Epithelial cell of proximal tubule (primary cell): Measurements from ENCODE around the gene HM13. TPM values are rescaled to one million over a fixed set of nuclear protein-coding genes. Genes with fewer than 3 reads are reported as not detected.
"Not testable (repeated sequence)": the region's sequence is repeated elsewhere in the genome, so short reads cannot be mapped to it uniquely, and the experiment has no call there.

Experiments used
- DNase-seq: peaks from one replicate; pipeline ENCODE4 v3.0.0-alpha.2; 2011; ENCODE audit warnings: low read depth
- H3K4me3 ChIP-seq: 2 replicates; pipeline ENCODE4 v1.5.1; 2011; ENCODE audit warnings: low read depth, mild to moderate bottlenecking, low read length
- total RNA-seq: library from RNA; depleted of rRNA; stranded (reverse); fragments of >200 nt; gene quantifications from 2 replicates; pipeline ENCODE4 v1.2.3, GENCODE V29; 2015
- TF ChIP-seq, protein P1 (sequence below): conservative IDR thresholded peaks from 2 replicates; pipeline ENCODE4 v1.5.1; 2012; ENCODE audit warnings: low read depth, mild to moderate bottlenecking, low read length

Gene HM13
- total RNA-seq, 1 donor from 2014 or later: 61.1 TPM

DNA sequence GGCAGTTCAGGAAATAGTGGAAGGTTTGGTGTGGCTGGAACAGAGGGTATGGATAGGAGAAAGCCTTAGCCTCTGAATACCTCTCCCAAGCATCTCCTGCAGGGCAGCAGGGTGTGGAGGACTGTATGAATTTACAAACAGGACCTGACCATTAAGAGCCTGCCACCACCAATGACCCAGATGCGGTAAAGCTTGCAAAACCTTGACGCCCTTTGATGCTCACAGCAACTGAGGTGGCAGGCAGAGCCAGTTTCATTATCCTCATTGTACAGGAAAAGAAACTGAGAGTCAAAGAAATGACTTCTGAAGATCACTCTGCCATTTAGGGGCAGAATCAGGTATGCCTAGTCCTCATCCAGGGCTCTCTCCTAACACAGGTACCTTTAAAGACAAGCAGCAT is 2.4 kb downstream of the HM13 start:
- no peak for DNase-seq
- TF ChIP-seq, protein P1, sequence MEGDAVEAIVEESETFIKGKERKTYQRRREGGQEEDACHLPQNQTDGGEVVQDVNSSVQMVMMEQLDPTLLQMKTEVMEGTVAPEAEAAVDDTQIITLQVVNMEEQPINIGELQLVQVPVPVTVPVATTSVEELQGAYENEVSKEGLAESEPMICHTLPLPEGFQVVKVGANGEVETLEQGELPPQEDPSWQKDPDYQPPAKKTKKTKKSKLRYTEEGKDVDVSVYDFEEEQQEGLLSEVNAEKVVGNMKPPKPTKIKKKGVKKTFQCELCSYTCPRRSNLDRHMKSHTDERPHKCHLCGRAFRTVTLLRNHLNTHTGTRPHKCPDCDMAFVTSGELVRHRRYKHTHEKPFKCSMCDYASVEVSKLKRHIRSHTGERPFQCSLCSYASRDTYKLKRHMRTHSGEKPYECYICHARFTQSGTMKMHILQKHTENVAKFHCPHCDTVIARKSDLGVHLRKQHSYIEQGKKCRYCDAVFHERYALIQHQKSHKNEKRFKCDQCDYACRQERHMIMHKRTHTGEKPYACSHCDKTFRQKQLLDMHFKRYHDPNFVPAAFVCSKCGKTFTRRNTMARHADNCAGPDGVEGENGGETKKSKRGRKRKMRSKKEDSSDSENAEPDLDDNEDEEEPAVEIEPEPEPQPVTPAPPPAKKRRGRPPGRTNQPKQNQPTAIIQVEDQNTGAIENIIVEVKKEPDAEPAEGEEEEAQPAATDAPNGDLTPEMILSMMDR: no peak
- peak overlapping the region; percentile 84 for H3K4me3 ChIP-seq

DNA sequence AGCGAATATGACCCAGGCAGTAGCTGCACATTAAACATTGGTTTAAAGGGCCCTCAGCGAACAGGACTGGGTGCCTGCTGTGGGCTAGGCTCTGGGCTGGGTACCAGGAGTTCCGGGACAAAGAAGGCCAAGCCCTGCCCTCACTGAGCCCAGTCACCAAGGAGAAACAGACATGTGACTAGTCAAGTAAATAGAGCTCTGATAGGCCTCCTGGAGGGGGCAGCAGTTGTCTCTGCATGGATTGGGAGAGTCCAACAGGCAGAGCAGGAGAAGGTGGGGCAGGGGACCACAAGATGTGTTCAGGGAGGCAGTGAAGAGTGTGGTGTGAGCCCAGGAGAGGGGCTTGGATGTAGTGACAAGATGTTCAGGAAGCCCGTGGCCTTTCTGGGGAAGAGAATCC is 3.1 kb downstream of the HM13 start:
- H3K4me3 ChIP-seq: no peak overlapping the region
- no peak for DNase-seq
- TF ChIP-seq, protein P1: peak; percentile 56

DNA sequence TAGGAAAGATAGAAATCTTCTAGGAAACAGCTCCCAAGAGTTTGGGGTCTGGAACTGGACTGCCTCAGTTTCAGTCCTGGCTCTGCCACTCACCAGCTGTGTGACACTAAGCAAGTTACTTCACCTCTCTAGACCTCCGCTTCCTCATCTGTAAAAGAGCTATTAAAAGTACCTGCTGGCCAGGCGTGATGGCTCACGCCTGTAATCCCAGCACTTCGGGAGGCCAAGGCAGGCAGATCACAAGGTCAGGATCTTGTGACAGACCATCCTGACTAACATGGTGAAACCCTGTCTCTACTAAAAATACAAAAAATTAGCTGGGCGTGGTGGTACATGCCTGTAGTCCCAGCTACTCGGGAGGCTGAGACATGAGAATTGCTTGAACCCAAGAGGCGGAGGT is 7.0 kb downstream of the HM13 start:
- H3K4me3 ChIP-seq, DNase-seq: not testable (repeated sequence)

DNA sequence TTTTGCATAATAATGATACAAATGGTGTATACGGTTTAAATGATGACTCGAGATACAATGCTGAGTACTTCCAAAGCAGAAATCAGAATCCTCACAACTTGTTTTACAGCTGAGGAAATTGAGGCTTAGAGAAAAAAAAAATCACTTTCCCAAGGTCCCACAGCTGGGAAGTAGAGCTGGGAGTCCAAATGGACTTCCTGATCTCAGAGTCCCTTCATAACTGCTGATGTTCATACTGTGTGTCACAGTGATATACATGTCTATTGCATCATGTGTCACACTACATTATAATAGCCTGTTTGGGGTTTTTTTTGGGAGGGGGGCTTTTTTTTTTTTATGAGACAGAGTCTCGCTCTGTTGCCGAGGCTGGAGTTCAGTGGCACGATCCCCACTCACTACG is 8.5 kb downstream of the HM13 start:
- DNase-seq: no peak

DNA sequence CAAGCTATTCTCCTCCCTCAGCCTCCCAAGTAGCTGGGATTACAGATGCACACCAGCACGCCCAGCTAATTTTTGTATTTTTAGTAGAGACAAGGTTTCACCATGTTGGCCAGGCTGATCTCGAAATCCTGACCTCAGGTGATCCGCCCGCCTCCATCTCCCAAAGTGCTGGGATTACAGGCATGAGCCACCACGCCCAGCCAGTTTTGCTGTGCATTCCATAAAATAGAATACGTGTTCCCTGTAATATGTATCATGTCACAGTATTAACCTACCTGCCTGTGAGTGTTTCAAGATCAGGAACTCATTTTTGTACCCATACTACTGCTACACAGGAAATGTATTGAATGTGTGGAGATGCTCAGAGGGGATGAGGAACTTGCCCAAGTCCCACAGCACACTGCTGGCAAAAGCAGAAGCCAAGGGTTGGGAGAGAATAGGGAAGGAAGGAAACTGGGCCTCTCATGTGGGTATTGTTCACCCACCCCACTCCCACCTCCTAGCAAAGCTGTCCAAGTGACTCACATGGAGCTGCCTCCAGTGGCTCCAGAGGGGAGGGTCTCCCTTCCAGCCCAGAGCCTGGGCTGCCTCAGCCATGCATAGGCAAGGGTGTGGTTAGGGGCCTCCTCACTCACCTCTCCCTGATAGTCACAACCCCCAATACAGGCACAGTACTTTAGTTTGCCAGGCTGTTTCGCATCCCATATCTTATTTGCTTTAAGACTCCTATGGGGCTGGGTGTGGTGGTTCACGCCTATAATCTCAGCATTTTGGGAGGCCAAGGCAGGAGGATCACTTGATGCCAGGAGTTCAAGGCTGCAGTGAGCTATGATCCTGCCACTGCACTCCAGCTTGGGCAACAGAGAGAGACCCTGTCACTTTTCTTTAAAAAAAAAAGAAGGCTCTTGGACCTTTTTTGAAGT is 9.4 kb downstream of the HM13 start:
- TF ChIP-seq, protein P1: no peak
- DNase-seq: no peak
- no peak overlapping the region for H3K4me3 ChIP-seq

More for the DNA sequence above, 8.5 kb downstream of the HM13 start:
- TF ChIP-seq, protein P1: no peak
- H3K4me3 ChIP-seq: no peak overlapping the region

DNA sequence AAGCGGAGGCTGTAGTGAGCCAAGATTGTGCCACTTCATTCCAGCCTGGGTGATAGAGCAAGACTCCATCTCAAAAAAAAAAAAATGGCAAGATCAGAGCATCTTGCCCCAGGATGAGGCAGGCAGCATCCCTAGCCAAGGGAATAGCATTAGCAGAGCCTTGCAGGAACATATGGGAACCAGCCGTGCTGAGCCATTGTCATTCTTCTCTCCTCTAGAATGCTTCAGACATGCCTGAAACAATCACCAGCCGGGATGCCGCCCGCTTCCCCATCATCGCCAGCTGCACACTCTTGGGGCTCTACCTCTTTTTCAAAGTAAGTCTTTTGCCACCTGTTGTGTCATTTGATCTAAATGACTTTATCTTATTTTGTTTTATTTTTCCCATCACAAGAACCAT is 13.0 kb downstream of the HM13 start:
- H3K4me3 ChIP-seq: no peak overlapping the region
- no peak for DNase-seq
- TF ChIP-seq, protein P1: no peak

DNA sequence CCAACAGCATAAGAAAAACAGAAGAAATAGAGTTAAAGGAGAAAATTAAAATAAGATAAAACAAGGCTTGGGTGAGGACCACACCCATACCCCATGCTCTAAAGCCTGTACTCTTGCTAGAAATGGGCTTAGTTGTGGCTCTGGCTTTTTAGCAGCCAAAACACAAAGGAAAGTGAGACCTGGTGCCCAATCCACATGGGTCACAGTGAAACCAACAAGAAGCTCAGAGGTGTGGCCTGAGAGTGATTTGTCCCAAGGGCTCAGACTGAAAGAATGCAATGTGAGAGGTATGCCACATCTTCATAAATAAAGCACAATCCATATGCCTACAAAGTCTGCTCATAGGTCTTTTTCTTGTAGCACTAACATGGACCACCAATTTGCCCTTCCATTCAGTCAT is 21.1 kb downstream of the HM13 start:
- no peak for DNase-seq
- H3K4me3 ChIP-seq: no peak overlapping the region
- TF ChIP-seq, protein P1: no peak
